SIG-M5 (cell line): ENCODE measurements around the gene C1orf146.
"Not testable (repeated sequence)": the region's sequence is repeated elsewhere in the genome, so short reads cannot be mapped to it uniquely, and the experiment has no call there.

ENCODE experiments used
- DNase-seq: peaks from one replicate; lab custom pipeline; 2025; lab: John Stamatoyannopoulos, UW

C1orf146 gene

DNA sequence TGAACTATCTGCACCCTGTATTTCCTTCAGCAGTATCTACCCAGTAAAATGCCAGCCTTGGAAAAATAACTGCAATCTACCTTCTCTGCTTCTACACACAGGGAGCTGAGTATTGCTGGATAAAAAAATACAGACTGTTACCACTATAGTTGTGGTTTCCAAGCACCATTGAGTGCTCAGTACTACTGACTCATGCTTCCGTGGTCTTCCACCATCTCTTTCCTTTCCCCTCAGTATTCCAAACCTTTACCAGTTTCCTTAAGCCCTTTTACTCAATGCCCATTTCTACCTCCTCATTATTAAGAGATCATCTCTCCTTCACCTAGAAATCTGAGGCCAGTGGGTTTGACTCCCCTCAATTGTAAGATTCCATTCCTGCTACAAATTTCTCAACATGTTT is 57.2 kb downstream of the C1orf146 start:
- DNase-seq: no peak

GRCh38 chr1:92276082-92276481 is 58.4 kb downstream of the C1orf146 start:
- no peak for DNase-seq

- DNase-seq: no peak
These were observed 59.5 kb downstream of the C1orf146 start for GRCh38 chr1:92277105-92277723.

GRCh38 chr1:92279781-92280180 is 62.1 kb downstream of the C1orf146 start:
- not testable (repeated sequence) for DNase-seq

GRCh38 chr1:92281411-92281810 is 63.7 kb downstream of the C1orf146 start:
- not testable (repeated sequence) for DNase-seq

DNA sequence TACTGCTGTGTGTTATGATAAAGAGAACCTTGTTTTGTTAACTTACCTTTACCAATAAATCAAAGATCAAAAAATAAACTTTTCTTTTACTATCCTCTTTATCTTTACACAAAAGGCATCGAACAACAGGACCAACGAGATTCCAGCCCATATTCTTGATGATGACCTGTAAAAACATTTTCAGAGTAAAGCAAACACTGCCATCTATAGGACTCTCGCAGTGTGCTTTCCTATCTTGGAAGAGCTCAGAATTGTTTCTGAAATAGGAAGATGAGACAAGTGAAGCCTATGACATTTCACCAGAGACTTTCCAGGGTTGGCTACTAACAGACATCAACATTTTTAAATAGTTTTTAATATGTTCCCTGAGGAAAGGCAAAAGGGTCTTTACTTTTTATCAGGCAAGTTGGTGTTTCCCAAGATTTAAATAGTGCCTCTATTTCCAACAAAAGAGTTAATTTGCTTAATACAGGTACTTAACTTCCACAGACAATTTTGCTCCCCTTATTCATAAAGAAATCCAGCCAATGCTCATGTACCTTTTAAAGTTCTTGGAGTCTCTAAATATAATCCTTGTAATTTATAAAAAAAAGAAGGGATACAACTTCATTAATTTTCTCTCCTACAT is 73.8 kb downstream of the C1orf146 start:
- DNase-seq: no peak
